ENCODE results near the gene EIF4A3. TPM values are rescaled to one million over a fixed set of nuclear protein-coding genes. Genes with fewer than 3 reads are reported as not detected.

The EIF4A3 gene
- polyA plus RNA-seq, 1 of the 3 experiments (the other 2 are of a cell fraction), result 335 TPM

- no peak for TF ChIP-seq USF1 (IDR thresholded peaks at IDR 0.05; ENCODE audit: borderline replicate concordance, low read depth)
- TF ChIP-seq RXRA (IDR thresholded peaks at IDR 0.05; ENCODE audit: borderline replicate concordance, low read depth), result no peak
- TF ChIP-seq NFIC (IDR thresholded peaks at IDR 0.05; ENCODE audit: borderline replicate concordance), result no peak
- TF ChIP-seq GATA2 (CRISPR knock-in tag; IDR thresholded peaks at IDR 0.05), result no peak
- no peak for TF ChIP-seq RFX5 (IDR thresholded peaks at IDR 0.05; ENCODE audit: low read length)
- TF ChIP-seq EZH2phosphoT487 (IDR thresholded peaks at IDR 0.05; ENCODE audit: borderline replicate concordance, low read depth), result no peak
- TF ChIP-seq TCF12 (IDR thresholded peaks at IDR 0.05), result no peak
- TF ChIP-seq MEF2A (IDR thresholded peaks at IDR 0.05; ENCODE audit: borderline replicate concordance, low read depth), result no peak
Measured at GRCh38 chr17:80119839-80120238, 27.1 kb downstream of the EIF4A3 start (continued).

GRCh38 chr17:80119271-80119791 lies 27.6 kb downstream of the EIF4A3 start:
- H2AFZ ChIP-seq (ENCODE audit: low read depth), result no peak overlapping the region
- CTCF ChIA-PET, result interaction anchor here (1.3 to 5.8 kb wide), 2 partner anchors 18 to 107 kb away, joined by 3 to 37 read pairs; partner anchors contain the start of gene GAA
- TF ChIP-seq REST (IDR thresholded peaks at IDR 0.05; ENCODE audit: low read depth, low read length), result no peak
- no peak for TF ChIP-seq ZBTB33 (IDR thresholded peaks at IDR 0.05; ENCODE audit: borderline replicate concordance, low read depth)
- no peak for TF ChIP-seq RAD21 (IDR thresholded peaks at IDR 0.05; ENCODE audit: low read length)
- no peak for TF ChIP-seq MXI1 (IDR thresholded peaks at IDR 0.05; ENCODE audit: low read depth, low read length)
- no peaks in the 10 kb centered on the region for H3K9me3 ChIP-seq
- no peak overlapping the region for H3K27ac ChIP-seq (ENCODE audit: low read depth in 2 of 2, low read length in 1 of 2)
- no peak overlapping the region for H3K9ac ChIP-seq
- no peaks in the 10 kb centered on the region for H3F3A ChIP-seq (replicated peaks; ENCODE audit: insufficient read depth)
- POLR2A ChIA-PET, result interaction anchor here (0.9 to 1.1 kb wide), 2 partner anchors 18 to 26 kb away, joined by 3 to 5 read pairs; partner anchors contain the start of gene GAA
- no peaks in the 10 kb centered on the region for H3K4me1 ChIP-seq (ENCODE audit: control insufficient read depth in 1 of 2, insufficient read depth in 2 of 2, low read depth in 1 of 2, low read length in 1 of 2)
- no peaks in the 10 kb centered on the region for H3K9me2 ChIP-seq
- H3K36me3 ChIP-seq (replicated peaks in 1 of 2; ENCODE audit: control insufficient read depth in 1 of 2, insufficient read depth in 2 of 2, low read length in 1 of 2), result peaks cover 0 to 5% of the 10 kb centered on the region in 2 experiments
- no peaks in the 10 kb centered on the region for H3K27me3 ChIP-seq (ENCODE audit: insufficient read depth)
- H3K4me3 ChIP-seq (ENCODE audit: low read depth in 2 of 2, low read length in 1 of 2), result no peak overlapping the region
- WGBS (ENCODE audit: low lambda C conversion rate), result 91% methylated on average over 22 of the region's 24 CpGs
- H3K4me2 ChIP-seq, result no peak overlapping the region
- no peaks in the 10 kb centered on the region for H3K79me2 ChIP-seq (ENCODE audit: insufficient read depth)
- peak; percentile 44 for DNase-seq
- H4K20me1 ChIP-seq (ENCODE audit: insufficient read depth), result no peaks in the 10 kb centered on the region
